Body of pancreas (tissue), 4 donors: ENCODE measurements around the gene TUBGCP2. TPM values are rescaled to one million over a fixed set of nuclear protein-coding genes. Genes with fewer than 3 reads are reported as not detected.

Experiments used
- ATAC-seq: fragments of 150-250 bp; one replicate; pipeline ENCODE4 v1.9.1; 2016
- DNase-seq, 4 donors: peaks; one replicate each; pipeline ENCODE4 v3.0.0-alpha.2; 2019
- H3K27ac ChIP-seq, 4 donors: fragments of 200-600 bp; sonication (generic); 1 replicate in 3 of 4; 2 replicates in 1 of 4; pipeline versions ENCODE4 v1.5.1 to v1.6.1; 2016 to 2019; ENCODE audit warnings: mild to moderate bottlenecking in 1 of 4, mixed read lengths in 1 of 4, moderate library complexity in 1 of 4
- H3K27me3 ChIP-seq, 2 donors: fragments of 200-600 bp; sonication (generic); one replicate each; pipeline ENCODE4 v1.6.0; 2016; ENCODE audit warnings: mild to moderate bottlenecking in 1 of 2
- H3K36me3 ChIP-seq, 2 donors: fragments of 200-600 bp; sonication (generic); replicated peaks in 1 of 2; 2 replicates each; pipeline ENCODE4 v1.5.1; 2016; ENCODE audit warnings: low read depth in 2 of 2; ENCODE audit not compliant: insufficient read depth in 1 of 2
- H3K4me1 ChIP-seq: fragments of 200-600 bp; sonication (generic); one replicate; pipeline ENCODE4 v1.6.0; 2016
- H3K4me3 ChIP-seq, 2 donors: fragments of 200-600 bp; sonication (generic); 1 replicate in 1 of 2; 2 replicates in 1 of 2; pipeline ENCODE4 v1.5.1; 2016 to 2019
- H3K9me3 ChIP-seq, 3 donors: fragments of 200-600 bp; sonication (generic); 1 replicate in 2 of 3; 2 replicates in 1 of 3; pipeline ENCODE4 v1.5.1; 2016
- POLR2A ChIP-seq, 3 donors: fragments of 450-650 bp; IDR thresholded peaks; one replicate each; pipeline ENCODE4 v1.6.1; 2016; ENCODE audit warnings: antibody characterized with exemption in 3 of 3, mild to moderate bottlenecking in 2 of 3
- WGBS, 2 donors: methylation state at CpG; one replicate each; pipeline ENCODE4 v1.1.5; 2017; 5-methylcytosine and 5-hydroxymethylcytosine counted together
- intact Hi-C: fragments of 100-400 bp; cut with DNase I; formaldehyde crosslinking; loops from one replicate; pipeline ENCODE4 v1.15.1; 2023
- total RNA-seq, 2 donors: library from RNA; depleted of rRNA; stranded (reverse); fragments of >200 nt; gene quantifications; one replicate each; pipeline ENCODE4 v1.1.0, GENCODE V29; 2016
- TF ChIP-seq, protein P1 (sequence below), 7 experiments: fragments of 450-650 bp in 4 of 7; fragments of 200-600 bp in 3 of 7; sonication (generic) in 3 of 7; IDR thresholded peaks; one replicate each; pipeline ENCODE4 v1.5.1; 2016 to 2019; ENCODE audit warnings: antibody characterized with exemption in 7 of 7

The TUBGCP2 gene
- total RNA-seq, 2 donors from 2014 or later = 32.2 to 36.6 TPM

- ATAC-seq = no peak
- Histone ChIP-seq H3K9me3 (no peaks in the 10 kb centered on the region), H3K4me3 (no peak overlapping the region), H3K36me3 (peaks cover 0 to 3% of the 10 kb centered on the region in 2 donors), H3K4me1 (peaks cover 38% of the 10 kb centered on the region), H3K27ac (no peak overlapping the region), H3K27me3 (no peaks in the 10 kb centered on the region)
- intact Hi-C loops = no loop called here
- TF ChIP-seq, protein P1, sequence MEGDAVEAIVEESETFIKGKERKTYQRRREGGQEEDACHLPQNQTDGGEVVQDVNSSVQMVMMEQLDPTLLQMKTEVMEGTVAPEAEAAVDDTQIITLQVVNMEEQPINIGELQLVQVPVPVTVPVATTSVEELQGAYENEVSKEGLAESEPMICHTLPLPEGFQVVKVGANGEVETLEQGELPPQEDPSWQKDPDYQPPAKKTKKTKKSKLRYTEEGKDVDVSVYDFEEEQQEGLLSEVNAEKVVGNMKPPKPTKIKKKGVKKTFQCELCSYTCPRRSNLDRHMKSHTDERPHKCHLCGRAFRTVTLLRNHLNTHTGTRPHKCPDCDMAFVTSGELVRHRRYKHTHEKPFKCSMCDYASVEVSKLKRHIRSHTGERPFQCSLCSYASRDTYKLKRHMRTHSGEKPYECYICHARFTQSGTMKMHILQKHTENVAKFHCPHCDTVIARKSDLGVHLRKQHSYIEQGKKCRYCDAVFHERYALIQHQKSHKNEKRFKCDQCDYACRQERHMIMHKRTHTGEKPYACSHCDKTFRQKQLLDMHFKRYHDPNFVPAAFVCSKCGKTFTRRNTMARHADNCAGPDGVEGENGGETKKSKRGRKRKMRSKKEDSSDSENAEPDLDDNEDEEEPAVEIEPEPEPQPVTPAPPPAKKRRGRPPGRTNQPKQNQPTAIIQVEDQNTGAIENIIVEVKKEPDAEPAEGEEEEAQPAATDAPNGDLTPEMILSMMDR (IDR thresholded peaks at IDR 0.05) = no peak
- WGBS, 2 donors = 65 to 68% methylated on average over 6 of the region's 6 CpGs
- DNase-seq = no peak
Measured at GRCh38 chr10:133276100-133276434, 32.6 kb downstream of the TUBGCP2 start.

GRCh38 chr10:133275684-133276092 is 33.0 kb downstream of the TUBGCP2 start:
- H3K36me3 ChIP-seq = peaks cover 0 to 3% of the 10 kb centered on the region in 2 donors
- DNase-seq = no peak

GRCh38 chr10:133274751-133275683 is 33.7 kb downstream of the TUBGCP2 start:
- no peak for TF ChIP-seq POLR2A (IDR thresholded peaks at IDR 0.05)
- TF ChIP-seq, protein P1 (IDR thresholded peaks at IDR 0.05) = no peak
- no peak overlapping the region for H3K4me3 ChIP-seq
- intact Hi-C loops = no loop called here
- H3K27ac ChIP-seq = no peak overlapping the region
- H3K36me3 ChIP-seq = peaks cover 0 to 3% of the 10 kb centered on the region in 2 donors
- no peaks in the 10 kb centered on the region for H3K27me3 ChIP-seq
- no peaks in the 10 kb centered on the region for H3K9me3 ChIP-seq
- DNase-seq (no peak), ATAC-seq (no peak)
- 57 to 76% methylated on average over 4 to 26 of the region's 26 CpGs for WGBS, 2 donors
- H3K4me1 ChIP-seq = peaks cover 38% of the 10 kb centered on the region

More at GRCh38 chr10:133275684-133276092, 33.0 kb downstream of the TUBGCP2 start:
- Histone ChIP-seq H3K4me1 (peaks cover 38% of the 10 kb centered on the region), H3K4me3 (no peak overlapping the region), H3K27me3 (no peaks in the 10 kb centered on the region), H3K27ac (no peak overlapping the region), H3K9me3 (no peaks in the 10 kb centered on the region)
- ATAC-seq = no peak
- TF ChIP-seq POLR2A (IDR thresholded peaks at IDR 0.05) = no peak
- TF ChIP-seq, protein P1 (IDR thresholded peaks at IDR 0.05) = no peak
- WGBS, 2 donors = 52 to 71% methylated on average over 12 of the region's 12 CpGs
- intact Hi-C loops = no loop called here

GRCh38 chr10:133273534-133274143 is 35.0 kb downstream of the TUBGCP2 start:
- H3K27ac ChIP-seq = no peak overlapping the region
- no peaks in the 10 kb centered on the region for H3K9me3 ChIP-seq
- H3K27me3 ChIP-seq = no peaks in the 10 kb centered on the region
- intact Hi-C loops = no loop called here
- H3K36me3 ChIP-seq = peaks cover 0 to 3% of the 10 kb centered on the region in 2 donors
- no peak for DNase-seq
- H3K4me3 ChIP-seq = no peak overlapping the region
- TF ChIP-seq, protein P1 (IDR thresholded peaks at IDR 0.05) = no peak
- TF ChIP-seq POLR2A (IDR thresholded peaks at IDR 0.05) = no peak
- WGBS, 2 donors = 89 to 100% methylated on average over 1 to 22 of the region's 28 CpGs
- peaks cover 27% of the 10 kb centered on the region for H3K4me1 ChIP-seq
- ATAC-seq = no peak
